ENCODE measurements around the gene SLC15A2. TPM values are rescaled to one million over a fixed set of nuclear protein-coding genes. Genes with fewer than 3 reads are reported as not detected.

The SLC15A2 gene
- total and polyA plus RNA-seq, 7 donors = 0.46 to 2.1 (median 1.1) TPM

- TF ChIP-seq POLR2AphosphoS5 (IDR thresholded peaks at IDR 0.05) (no peak), EP300 (IDR thresholded peaks at IDR 0.05) (no peak), POLR2A (IDR thresholded peaks at IDR 0.05) (no peak)
- TF ChIP-seq, protein P1, sequence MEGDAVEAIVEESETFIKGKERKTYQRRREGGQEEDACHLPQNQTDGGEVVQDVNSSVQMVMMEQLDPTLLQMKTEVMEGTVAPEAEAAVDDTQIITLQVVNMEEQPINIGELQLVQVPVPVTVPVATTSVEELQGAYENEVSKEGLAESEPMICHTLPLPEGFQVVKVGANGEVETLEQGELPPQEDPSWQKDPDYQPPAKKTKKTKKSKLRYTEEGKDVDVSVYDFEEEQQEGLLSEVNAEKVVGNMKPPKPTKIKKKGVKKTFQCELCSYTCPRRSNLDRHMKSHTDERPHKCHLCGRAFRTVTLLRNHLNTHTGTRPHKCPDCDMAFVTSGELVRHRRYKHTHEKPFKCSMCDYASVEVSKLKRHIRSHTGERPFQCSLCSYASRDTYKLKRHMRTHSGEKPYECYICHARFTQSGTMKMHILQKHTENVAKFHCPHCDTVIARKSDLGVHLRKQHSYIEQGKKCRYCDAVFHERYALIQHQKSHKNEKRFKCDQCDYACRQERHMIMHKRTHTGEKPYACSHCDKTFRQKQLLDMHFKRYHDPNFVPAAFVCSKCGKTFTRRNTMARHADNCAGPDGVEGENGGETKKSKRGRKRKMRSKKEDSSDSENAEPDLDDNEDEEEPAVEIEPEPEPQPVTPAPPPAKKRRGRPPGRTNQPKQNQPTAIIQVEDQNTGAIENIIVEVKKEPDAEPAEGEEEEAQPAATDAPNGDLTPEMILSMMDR (IDR thresholded peaks at IDR 0.05) = no peak
- H3K4me1 ChIP-seq = no peaks in the 10 kb centered on the region
- WGBS, 2 donors = 22 to 66% methylated on average over 4 of the region's 4 CpGs
- no peaks in the 10 kb centered on the region for H3K27me3 ChIP-seq
- DNase-seq = no peak
- intact Hi-C loops (cut with DNase I) = no loop called here
- no peak overlapping the region for H3K27ac ChIP-seq
- no peak overlapping the region for H3K4me3 ChIP-seq
- no peaks in the 10 kb centered on the region for H3K9me3 ChIP-seq
- no peaks in the 10 kb centered on the region for H3K36me3 ChIP-seq
Observed at GRCh38 chr3:121942116-121942786, 48.0 kb downstream of the SLC15A2 start.

DNA sequence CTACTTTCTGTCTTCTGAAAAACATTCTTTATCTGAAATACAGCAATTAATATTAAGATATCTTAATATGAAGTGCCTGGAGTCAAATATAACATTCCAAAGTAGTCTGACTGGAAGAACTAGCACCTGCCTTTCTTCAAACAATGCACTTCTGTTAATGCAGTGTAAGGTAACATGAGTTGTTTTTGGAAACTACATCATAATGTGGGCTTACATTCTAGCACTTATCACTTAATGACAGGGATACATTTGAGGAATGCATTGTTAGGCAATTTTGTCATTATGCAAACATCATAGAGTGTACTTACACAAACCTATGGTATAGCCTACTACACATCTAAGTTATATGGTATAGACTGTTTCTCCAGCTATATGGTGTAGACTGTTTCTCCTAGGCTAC lies 49.2 kb downstream of the SLC15A2 start:
- Histone ChIP-seq H3K9me3 (no peaks in the 10 kb centered on the region), H3K4me1 (no peaks in the 10 kb centered on the region), H3K4me3 (no peak overlapping the region), H3K27me3 (no peaks in the 10 kb centered on the region), H3K27ac (no peak overlapping the region), H3K36me3 (no peaks in the 10 kb centered on the region)
- DNase-seq = no peak
- intact Hi-C loops (cut with DNase I) = no loop called here
- TF ChIP-seq EP300 (IDR thresholded peaks at IDR 0.05) (no peak), POLR2AphosphoS5 (IDR thresholded peaks at IDR 0.05) (no peak), POLR2A (IDR thresholded peaks at IDR 0.05) (no peak)
- TF ChIP-seq, protein P1 (IDR thresholded peaks at IDR 0.05) = no peak

- peaks cover 0 to 4% (median 2%) of the 10 kb centered on the region in 4 donors for H3K9me3 ChIP-seq
- no peak overlapping the region for H3K4me3 ChIP-seq
- TF ChIP-seq EP300 (IDR thresholded peaks at IDR 0.05) (no peak), POLR2A (IDR thresholded peaks at IDR 0.05) (no peak), POLR2AphosphoS5 (IDR thresholded peaks at IDR 0.05) (no peak)
- TF ChIP-seq, protein P1 (IDR thresholded peaks at IDR 0.05) = no peak
- H3K4me1 ChIP-seq = no peaks in the 10 kb centered on the region
- 93 to 95% methylated on average over 1 of the region's 1 CpG for WGBS, 2 donors
- intact Hi-C loops (cut with DNase I) = no loop called here
- no peaks in the 10 kb centered on the region for H3K36me3 ChIP-seq
- no peak for DNase-seq
- no peak overlapping the region for H3K27ac ChIP-seq
- no peaks in the 10 kb centered on the region for H3K27me3 ChIP-seq
Observed at GRCh38 chr3:121948641-121949040, 54.4 kb downstream of the SLC15A2 start.

- Histone ChIP-seq H3K4me3 (no peak overlapping the region), H3K27ac (no peak overlapping the region), H3K27me3 (no peaks in the 10 kb centered on the region), H3K4me1 (no peaks in the 10 kb centered on the region), H3K9me3 (peaks cover 0 to 4% (median 2%) of the 10 kb centered on the region in 4 donors), H3K36me3 (no peaks in the 10 kb centered on the region)
- WGBS, 2 donors = 0 to 27% methylated on average over 1 of the region's 1 CpG
- TF ChIP-seq POLR2AphosphoS5 (IDR thresholded peaks at IDR 0.05) (no peak), POLR2A (IDR thresholded peaks at IDR 0.05) (no peak), EP300 (IDR thresholded peaks at IDR 0.05) (no peak)
- TF ChIP-seq, protein P1 (IDR thresholded peaks at IDR 0.05) = no peak
- intact Hi-C loops (cut with DNase I) = no loop called here
- no peak for DNase-seq
Observed at GRCh38 chr3:121951291-121951919, 57.2 kb downstream of the SLC15A2 start.

Measured in sigmoid colon (tissue), 7 donors.